AML-193 (cell line): ENCODE results near the gene TANGO6.

Source experiments
- DNase-seq, 2 experiments: peaks; one replicate each; lab custom pipeline; 2025; lab: John Stamatoyannopoulos, UW

TANGO6 gene

DNA sequence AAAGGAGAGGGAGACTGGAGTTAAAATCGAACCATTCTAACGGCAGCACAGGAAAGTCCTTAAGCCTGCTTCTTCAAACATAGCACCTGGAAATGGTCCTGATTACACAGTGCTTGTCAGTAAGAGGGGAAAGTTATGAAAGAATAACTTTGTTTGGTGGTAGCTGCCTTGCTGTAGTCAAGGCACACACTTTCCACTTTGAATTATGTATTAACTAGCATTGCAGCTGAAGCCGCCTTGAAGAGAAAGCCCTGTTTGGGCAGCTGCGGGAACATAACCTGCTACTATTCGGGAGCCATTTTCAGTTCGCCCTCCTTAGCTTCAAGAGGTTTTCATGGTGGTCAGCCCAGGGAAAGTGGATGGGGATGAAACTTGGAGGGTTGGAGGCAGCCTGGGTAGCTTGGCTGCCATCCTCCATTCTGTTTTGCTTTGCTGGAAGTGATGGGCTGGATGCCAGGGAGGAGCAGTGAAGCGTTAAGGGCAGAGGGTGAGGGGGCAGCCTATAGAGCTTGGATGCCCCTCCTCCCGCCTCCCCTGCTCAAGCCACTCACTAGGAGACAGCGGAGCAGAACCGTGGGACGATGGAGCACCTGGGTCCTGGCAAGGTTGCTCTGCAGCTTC, 256.9 kb downstream of the TANGO6 start:
- no peak for DNase-seq

DNA sequence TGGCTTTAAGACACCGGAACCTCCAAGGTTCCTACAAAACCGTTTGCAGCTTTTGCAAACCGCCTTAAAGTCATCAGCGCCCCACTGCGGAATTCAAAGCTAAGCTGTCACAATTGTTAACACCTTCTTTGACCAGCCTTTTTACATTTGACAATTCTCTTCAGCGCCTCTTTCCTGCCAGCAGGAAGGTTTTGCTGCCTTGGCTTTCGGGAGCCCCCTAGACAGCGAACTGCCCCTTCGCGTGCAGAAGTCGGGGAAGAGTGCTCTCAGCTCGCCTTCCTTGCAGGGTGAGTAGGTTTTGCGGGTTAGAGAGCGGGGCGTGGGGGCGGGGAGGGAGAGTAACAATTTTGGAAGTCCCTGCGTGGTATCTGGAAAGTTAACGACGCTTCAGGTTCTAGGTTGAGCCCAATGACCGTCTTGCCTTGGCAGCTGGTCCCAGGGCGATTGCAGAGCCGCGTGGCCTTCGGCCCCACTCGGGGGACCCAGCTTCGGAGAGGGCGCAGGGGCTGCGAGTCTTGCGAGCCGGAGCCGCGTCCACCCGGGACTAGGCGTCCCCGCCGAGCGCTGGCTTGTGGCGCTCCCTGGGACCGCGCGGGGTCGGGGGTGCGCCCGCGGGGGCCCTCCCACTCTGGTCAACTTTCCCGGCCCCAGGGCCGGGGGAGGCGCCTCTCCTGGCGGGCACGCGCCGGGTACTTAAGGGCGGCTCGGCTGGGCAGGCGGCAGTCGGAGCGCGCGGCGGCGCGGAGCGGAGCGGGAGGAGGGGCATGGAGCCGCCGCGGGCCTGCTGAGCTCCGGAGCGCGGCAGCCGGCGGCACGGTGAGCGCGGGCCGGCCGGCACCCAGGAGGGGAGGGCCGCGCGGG, 262.4 kb downstream of the TANGO6 start, which contains the start of gene HAS3:
TSS of gene HAS3 (plus strand) at position 153 of the 861 bp plus-strand sequence. CDS start 3,743 bp downstream, outside the sequence.
- peak; percentile 56 to 63 for DNase-seq

DNA sequence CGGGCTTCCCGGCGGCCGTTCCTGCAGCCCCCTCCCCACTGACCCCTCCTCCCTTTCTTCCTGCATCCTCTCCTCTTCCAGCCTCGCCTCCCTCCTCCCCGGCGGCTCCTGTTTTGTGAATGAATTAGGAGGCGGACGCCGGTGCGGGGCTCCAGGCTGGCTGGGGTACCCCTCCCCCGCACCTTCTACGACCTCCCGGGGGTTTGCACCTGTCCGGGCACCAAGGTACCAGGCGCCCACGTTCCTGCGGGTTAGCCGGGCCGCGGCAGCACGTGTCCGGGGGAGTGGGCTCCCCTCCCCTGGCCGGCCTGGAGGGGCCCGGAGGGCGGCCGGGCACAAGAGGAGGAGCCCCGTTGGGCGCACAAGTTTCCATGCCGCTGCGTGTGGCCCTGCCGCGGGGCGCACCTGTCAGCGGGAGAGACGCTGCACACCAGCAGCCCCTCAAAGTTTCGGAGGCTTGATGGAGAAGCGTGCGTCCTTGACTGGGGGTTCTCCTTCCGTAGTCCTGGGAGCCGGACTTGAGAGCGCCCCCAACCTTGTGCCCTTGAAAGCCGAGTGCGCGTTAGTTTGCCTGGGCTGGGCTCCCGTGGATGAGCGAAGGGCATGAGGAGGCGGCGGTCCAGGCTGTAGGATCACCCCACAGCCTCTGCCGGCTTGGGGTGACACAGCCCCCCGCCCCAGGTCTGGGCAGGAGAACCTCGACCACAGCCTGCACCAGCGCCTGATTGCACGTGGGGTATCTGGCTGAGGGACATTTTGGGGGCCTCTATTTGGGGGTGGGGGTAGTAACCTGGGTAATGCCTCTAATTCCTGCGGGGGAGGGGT, 263.4 kb downstream of the TANGO6 start:
- no peak for DNase-seq

DNA sequence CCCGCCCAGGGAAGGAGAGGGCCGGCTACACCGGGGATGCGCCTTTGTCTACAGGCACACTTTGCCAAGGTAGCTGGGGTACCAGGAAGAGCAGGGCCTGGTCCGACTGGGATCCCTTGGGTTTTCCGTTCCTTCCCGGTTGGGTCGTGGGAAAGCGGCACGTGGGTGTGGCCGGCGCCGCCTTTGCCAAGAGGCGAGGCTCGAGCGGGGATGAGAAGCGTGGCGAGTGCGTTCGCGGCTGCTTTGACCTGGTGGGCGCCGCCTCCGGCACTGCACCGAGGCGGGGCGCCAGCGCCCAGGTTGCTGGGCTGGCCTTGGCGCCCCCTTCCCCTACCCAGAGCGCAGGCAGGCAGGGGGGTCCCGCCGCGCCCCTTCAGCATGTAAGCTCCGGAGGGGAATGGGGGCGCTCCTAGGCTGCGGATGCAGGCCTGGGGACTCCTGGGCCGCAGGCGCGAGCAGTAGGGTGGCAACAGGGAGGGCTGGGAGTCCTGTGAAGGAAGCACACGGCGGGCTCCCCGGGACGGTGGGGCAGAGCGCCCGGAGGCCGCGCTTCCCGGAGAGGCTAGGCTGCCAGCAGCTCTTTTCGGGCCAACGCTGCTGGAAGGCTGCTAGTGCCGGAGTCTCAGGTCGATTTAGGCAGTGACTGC, 264.1 kb downstream of the TANGO6 start:
- no peak for DNase-seq

DNA sequence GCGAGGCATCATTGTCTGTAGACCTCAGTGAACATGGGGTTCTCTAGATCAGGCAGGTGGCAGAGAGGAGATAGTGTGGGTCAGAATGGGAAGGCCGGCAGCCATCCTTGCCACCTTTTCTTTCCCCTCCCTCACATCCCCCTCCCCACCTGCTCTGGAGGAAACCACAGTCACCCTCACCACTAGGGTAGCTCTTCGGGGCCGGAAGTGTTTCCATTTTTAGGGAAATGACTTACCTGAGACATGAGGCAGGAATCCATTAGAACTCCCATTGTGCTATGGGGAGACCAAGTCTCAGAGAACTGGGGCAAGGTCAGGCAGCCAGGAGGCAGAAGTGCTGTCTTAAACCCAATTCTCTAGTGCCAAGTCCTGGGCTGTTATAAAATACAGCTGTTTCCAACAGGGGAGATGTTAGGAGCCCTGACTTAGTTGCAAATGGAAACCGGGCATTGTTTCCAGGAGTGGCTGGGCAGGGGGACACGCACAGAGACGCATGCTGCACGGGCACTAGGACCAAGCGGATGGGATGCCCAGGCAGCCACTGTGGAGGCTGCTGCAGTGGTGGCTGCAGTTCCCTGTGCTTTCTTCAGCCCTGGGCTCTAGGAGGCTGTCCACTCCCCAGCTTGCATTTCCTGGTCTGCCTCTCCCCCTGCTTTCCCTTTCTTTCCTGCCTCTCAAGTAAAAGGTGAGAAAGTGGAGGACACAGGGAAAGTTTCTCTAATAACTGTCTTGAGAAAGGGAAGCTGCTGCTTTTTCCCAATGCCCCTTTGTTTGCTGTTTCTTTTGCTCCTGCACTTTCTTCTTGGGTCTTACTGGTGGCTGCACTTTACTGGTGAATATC, 265.0 kb downstream of the TANGO6 start:
- no peak for DNase-seq

GRCh38 chr16:69108905-69109252, 265.5 kb downstream of the TANGO6 start:
- no peak for DNase-seq

DNA sequence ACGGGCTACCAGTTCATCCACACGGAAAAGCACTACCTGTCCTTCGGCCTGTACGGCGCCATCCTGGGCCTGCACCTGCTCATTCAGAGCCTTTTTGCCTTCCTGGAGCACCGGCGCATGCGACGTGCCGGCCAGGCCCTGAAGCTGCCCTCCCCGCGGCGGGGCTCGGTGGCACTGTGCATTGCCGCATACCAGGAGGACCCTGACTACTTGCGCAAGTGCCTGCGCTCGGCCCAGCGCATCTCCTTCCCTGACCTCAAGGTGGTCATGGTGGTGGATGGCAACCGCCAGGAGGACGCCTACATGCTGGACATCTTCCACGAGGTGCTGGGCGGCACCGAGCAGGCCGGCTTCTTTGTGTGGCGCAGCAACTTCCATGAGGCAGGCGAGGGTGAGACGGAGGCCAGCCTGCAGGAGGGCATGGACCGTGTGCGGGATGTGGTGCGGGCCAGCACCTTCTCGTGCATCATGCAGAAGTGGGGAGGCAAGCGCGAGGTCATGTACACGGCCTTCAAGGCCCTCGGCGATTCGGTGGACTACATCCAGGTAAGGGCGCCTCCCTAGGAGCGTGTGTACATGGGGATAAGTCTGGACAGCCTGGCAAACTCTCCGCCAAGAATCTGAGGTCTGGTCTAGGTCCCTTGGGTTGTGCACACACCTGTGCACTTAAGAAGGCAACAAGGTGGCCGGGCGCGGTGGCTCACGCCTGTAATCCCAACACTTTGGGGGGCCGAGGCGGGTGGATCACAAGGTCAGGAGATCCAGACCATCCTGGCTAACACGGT, 266.3 kb downstream of the TANGO6 start:
- DNase-seq = no peak

DNA sequence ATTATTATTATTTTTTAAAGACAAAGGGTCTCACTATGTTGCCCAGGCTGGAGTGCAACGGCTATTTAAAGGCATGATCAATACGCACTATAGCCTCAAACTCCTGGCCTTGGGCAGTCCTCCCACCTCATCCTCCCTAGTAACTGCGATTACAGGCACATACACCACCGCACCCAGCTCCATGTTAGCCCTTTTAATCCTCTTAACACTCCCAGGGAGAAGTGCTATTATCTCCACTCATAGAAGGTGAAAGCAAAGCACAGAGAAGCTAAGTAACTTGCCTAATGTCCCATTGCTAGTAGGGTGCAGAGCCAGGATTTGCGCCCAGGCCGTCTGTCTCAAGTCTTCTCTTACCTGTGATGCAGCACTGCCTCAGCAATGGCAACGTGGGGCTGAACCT, 267.1 kb downstream of the TANGO6 start:
- no peak for DNase-seq

- no peak for DNase-seq
Observed at GRCh38 chr16:69111216-69111875, 268.0 kb downstream of the TANGO6 start.

DNA sequence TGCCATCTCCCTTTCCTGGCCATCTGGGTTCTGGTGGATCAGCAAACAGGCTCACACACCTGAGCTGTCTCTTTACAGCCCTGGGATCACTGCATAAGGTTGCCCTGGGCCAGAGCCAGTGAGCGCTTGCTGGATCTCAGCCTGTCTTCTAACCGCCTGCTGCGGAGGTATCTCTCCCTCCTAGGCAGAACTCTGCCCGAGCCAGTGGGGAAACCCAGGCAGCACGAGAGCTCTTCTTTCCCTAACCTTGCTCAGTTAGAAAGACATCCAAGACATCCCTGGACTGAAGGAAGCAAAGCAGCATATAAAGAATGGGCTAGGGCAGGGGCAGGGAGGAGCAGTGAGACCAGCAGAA, 268.5 kb downstream of the TANGO6 start:
- DNase-seq = no peak

GRCh38 chr16:69112285-69113129, 269.2 kb downstream of the TANGO6 start:
- peak; percentile 15 to 46 for DNase-seq

DNA sequence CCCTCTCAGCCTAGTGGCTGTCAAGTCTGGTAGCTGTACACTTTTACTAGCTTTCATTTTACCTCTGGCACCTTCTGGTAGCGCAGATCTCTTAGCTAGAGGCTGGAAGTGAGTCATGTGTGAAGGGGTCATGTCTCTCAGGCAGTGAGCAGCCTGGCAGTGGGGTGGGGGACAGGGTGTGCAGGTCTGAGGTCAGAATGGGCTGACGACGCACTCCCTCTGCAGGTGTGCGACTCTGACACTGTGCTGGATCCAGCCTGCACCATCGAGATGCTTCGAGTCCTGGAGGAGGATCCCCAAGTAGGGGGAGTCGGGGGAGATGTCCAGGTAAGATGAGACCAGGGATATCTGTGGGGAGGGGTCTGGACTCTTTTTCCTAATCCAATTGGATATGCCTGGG, 269.9 kb downstream of the TANGO6 start:
- DNase-seq = no peak

- DNase-seq = no peak
Observed at GRCh38 chr16:69114346-69114975, 271.1 kb downstream of the TANGO6 start.

- DNase-seq = no peak
Observed at GRCh38 chr16:69114976-69115355, 271.6 kb downstream of the TANGO6 start.

DNA sequence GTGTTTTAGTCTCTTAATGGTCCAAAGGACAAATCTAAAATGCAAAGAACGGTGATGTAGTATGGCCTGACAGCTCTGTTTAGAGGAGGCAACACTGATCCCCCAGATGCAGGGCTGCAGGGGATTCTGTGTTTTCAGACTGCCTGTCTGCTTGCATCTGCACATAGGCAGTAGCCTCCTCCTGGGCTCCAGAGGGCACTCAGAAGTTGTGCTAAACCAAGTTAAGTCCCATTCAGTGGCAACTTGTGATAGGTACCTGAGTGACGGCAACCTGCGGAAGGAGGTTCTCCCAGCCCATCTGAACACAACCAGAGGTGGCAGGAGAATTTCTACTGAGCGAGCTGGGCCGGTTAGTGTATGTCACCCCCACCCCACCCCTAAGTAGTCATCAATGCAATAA, 272.0 kb downstream of the TANGO6 start:
- DNase-seq = no peak

GRCh38 chr16:69115837-69116236, 272.5 kb downstream of the TANGO6 start:
- DNase-seq = no peak

- no peak for DNase-seq
Observed at GRCh38 chr16:69116256-69116875, 273.0 kb downstream of the TANGO6 start.

DNA sequence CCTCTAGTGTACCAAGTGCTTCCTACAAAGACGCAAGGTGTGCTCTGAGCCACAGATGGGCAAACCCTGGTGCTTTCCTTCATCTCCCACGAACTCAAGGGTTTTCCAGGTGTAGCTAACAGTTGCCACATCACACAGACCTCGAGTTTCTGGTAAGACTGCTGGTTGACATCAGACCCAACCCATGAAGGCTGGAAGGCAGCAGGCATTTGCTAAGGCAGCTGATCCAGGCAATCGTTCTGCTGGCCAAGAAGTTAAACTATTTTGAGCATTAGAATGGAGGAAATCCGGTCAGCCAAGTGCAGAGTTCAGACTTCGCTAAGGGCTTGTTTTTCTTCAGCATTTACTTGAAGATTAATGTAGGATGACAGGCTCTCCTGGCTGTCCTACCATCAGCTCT, 273.6 kb downstream of the TANGO6 start:
- no peak for DNase-seq
